DND-41 (cell line): ENCODE data around the gene STK32C.

Experiments used
- ATAC-seq: fragments of 200-7000 bp; cut with Tn5 transposase; 3 replicates; pipeline ENCODE4 v1.9.1; 2021; ENCODE audit warnings: low read depth; ENCODE audit not compliant: insufficient read depth
- DNase-seq: peaks from one replicate; pipeline ENCODE4 v3.0.0-alpha.2; 2020
- H2AFZ ChIP-seq: 2 replicates; pipeline ENCODE4 v1.6.0; 2012; ENCODE audit warnings: low read depth, low read length
- H3K27ac ChIP-seq: 2 replicates; pipeline ENCODE4 v1.5.1; 2012; ENCODE audit warnings: low read length, inconsistent platforms
- H3K27me3 ChIP-seq: fragments of 200-600 bp; sonication (generic); 2 replicates; pipeline ENCODE4 v1.6.0; 2012; ENCODE audit warnings: low read length, mild to moderate bottlenecking, inconsistent platforms; ENCODE audit not compliant: insufficient read depth, poor library complexity
- H3K36me3 ChIP-seq: 2 replicates; pipeline ENCODE4 v1.5.1; 2012; ENCODE audit warnings: low read length, inconsistent platforms; ENCODE audit not compliant: insufficient read depth
- H3K4me1 ChIP-seq: 2 replicates; pipeline ENCODE4 v1.5.1; 2012; ENCODE audit warnings: mild to moderate bottlenecking, low read length; ENCODE audit not compliant: insufficient read depth
- H3K4me2 ChIP-seq: 2 replicates; pipeline ENCODE4 v1.6.0; 2012; ENCODE audit warnings: mild to moderate bottlenecking, moderate library complexity, low read length, inconsistent platforms; ENCODE audit not compliant: insufficient read depth
- H3K4me3 ChIP-seq, 2 experiments: fragments of 200-600 bp in 1 of 2; shearing (Covaris generic) in 1 of 2; 2 replicates each; pipeline ENCODE4 v1.5.1; 2012 to 2016; ENCODE audit warnings: inconsistent platforms in 2 of 2, low read length in 2 of 2, mild to moderate bottlenecking in 2 of 2, low read depth in 1 of 2, moderate library complexity in 1 of 2
- H3K79me2 ChIP-seq: 2 replicates; pipeline ENCODE4 v1.6.0; 2012; ENCODE audit warnings: low read length, inconsistent platforms; ENCODE audit not compliant: insufficient read depth
- H3K9ac ChIP-seq: 2 replicates; pipeline ENCODE4 v1.6.0; 2012; ENCODE audit warnings: low read depth, mild to moderate bottlenecking, inconsistent platforms, low read length, moderate library complexity
- H3K9me3 ChIP-seq: 2 replicates; pipeline ENCODE4 v1.5.1; 2012; ENCODE audit warnings: low read length, moderate library complexity, mild to moderate bottlenecking, inconsistent platforms; ENCODE audit not compliant: insufficient read depth, severe bottlenecking
- H4K20me1 ChIP-seq: 2 replicates; pipeline ENCODE4 v1.6.0; 2012; ENCODE audit warnings: low read length; ENCODE audit not compliant: insufficient read depth
- EZH2 ChIP-seq: IDR thresholded peaks from 3 replicates; pipeline ENCODE4 v1.6.1; 2012; ENCODE audit warnings: borderline replicate concordance, low read depth, mild to moderate bottlenecking, moderate library complexity, low read length, inconsistent platforms; ENCODE audit not compliant: severe bottlenecking
- TF ChIP-seq, protein P1 (sequence below): IDR thresholded peaks from 2 replicates; pipeline ENCODE4 v1.5.1; 2012; ENCODE audit warnings: borderline replicate concordance, low read length, moderate library complexity, mild to moderate bottlenecking; ENCODE audit not compliant: poor library complexity, severe bottlenecking; ENCODE audit errors: extremely low read depth

Gene STK32C

DNA sequence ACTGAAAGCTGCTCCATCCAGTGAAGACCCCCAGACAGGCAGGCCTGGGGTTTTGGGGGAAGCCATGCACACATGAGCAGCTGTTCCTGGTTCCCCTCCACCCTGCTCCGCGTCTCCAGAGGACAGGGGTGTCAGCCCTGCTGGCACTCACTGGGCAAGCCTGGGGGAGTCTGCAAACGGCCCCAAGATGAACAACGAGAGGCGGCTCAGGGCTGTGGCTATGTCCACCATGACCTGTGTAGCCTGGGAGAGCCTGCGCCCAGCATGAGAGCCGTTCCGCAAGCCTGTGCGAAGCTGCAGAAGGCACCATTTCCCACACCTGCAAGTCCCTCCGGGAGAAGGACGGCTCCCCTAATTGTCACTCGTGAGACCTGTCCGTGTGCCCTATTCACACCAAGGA, 61.5 kb downstream of the STK32C start:
- H3K4me1 ChIP-seq: no peaks in the 10 kb centered on the region
- no peaks in the 10 kb centered on the region for H4K20me1 ChIP-seq
- TF ChIP-seq, protein P1, sequence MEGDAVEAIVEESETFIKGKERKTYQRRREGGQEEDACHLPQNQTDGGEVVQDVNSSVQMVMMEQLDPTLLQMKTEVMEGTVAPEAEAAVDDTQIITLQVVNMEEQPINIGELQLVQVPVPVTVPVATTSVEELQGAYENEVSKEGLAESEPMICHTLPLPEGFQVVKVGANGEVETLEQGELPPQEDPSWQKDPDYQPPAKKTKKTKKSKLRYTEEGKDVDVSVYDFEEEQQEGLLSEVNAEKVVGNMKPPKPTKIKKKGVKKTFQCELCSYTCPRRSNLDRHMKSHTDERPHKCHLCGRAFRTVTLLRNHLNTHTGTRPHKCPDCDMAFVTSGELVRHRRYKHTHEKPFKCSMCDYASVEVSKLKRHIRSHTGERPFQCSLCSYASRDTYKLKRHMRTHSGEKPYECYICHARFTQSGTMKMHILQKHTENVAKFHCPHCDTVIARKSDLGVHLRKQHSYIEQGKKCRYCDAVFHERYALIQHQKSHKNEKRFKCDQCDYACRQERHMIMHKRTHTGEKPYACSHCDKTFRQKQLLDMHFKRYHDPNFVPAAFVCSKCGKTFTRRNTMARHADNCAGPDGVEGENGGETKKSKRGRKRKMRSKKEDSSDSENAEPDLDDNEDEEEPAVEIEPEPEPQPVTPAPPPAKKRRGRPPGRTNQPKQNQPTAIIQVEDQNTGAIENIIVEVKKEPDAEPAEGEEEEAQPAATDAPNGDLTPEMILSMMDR: no peak
- TF ChIP-seq EZH2: no peak
- ATAC-seq: no peak
- no peak overlapping the region for H3K27ac ChIP-seq
- no peak overlapping the region for H3K4me2 ChIP-seq
- no peaks in the 10 kb centered on the region for H3K36me3 ChIP-seq
- no peaks in the 10 kb centered on the region for H3K27me3 ChIP-seq
- no peak for DNase-seq
- H3K4me3 ChIP-seq: no peak overlapping the region
- no peak overlapping the region for H2AFZ ChIP-seq
- no peak overlapping the region for H3K9ac ChIP-seq
- no peaks in the 10 kb centered on the region for H3K79me2 ChIP-seq
- H3K9me3 ChIP-seq: no peaks in the 10 kb centered on the region

GRCh38 chr10:132245056-132245455, 62.7 kb downstream of the STK32C start:
- H3K9ac ChIP-seq: no peak overlapping the region
- no peaks in the 10 kb centered on the region for H4K20me1 ChIP-seq
- no peak overlapping the region for H3K4me2 ChIP-seq
- H3K9me3 ChIP-seq: no peaks in the 10 kb centered on the region
- H2AFZ ChIP-seq: no peak overlapping the region
- H3K4me1 ChIP-seq: no peaks in the 10 kb centered on the region
- DNase-seq: no peak
- no peaks in the 10 kb centered on the region for H3K27me3 ChIP-seq
- H3K4me3 ChIP-seq: no peak overlapping the region
- TF ChIP-seq, protein P1: no peak
- no peak overlapping the region for H3K27ac ChIP-seq
- ATAC-seq: no peak
- no peaks in the 10 kb centered on the region for H3K36me3 ChIP-seq
- no peaks in the 10 kb centered on the region for H3K79me2 ChIP-seq

GRCh38 chr10:132243626-132244025, 64.1 kb downstream of the STK32C start:
- no peaks in the 10 kb centered on the region; the same call in 1 of the 2 replicates for H4K20me1 ChIP-seq
- no peaks in the 10 kb centered on the region for H3K9me3 ChIP-seq
- no peak overlapping the region for H2AFZ ChIP-seq
- no peak overlapping the region for H3K9ac ChIP-seq
- H3K79me2 ChIP-seq: no peaks in the 10 kb centered on the region
- no peak overlapping the region for H3K27ac ChIP-seq
- TF ChIP-seq, protein P1: no peak
- TF ChIP-seq EZH2: no peak
- H3K27me3 ChIP-seq: no peaks in the 10 kb centered on the region
- no peaks in the 10 kb centered on the region for H3K4me1 ChIP-seq
- ATAC-seq (no peak), DNase-seq (no peak)
- no peak overlapping the region for H3K4me2 ChIP-seq
- H3K4me3 ChIP-seq: no peak overlapping the region
- H3K36me3 ChIP-seq: no peaks in the 10 kb centered on the region

DNA sequence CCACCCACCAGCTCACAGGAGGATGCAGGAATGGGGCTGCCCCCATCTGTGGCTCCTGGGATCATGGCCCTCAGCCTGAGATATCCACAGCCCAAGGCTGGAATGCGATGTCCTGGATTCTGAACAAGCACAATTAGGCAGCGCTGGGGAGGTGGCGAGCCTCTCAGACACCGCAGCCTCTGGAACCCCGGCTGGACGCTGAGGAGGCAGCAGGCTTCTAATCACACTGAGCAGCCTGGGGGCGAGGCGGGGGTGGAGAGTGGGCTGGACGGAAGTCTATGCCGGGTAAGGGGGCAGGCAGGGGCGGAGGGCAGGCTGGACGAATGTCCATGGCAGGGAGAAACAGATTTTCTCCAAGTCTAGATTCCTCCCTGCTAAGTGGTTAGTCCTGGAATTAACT, 64.6 kb downstream of the STK32C start:
- ATAC-seq (no peak), DNase-seq (no peak)
- H3K4me3 ChIP-seq: no peak overlapping the region
- no peak overlapping the region for H3K27ac ChIP-seq
- no peaks in the 10 kb centered on the region for H3K9me3 ChIP-seq
- no peak for TF ChIP-seq EZH2
- TF ChIP-seq, protein P1: no peak
- no peaks in the 10 kb centered on the region for H3K79me2 ChIP-seq
- no peaks in the 10 kb centered on the region; the same call in 1 of the 2 replicates for H4K20me1 ChIP-seq
- no peak overlapping the region for H3K4me2 ChIP-seq
- no peak overlapping the region for H2AFZ ChIP-seq
- no peaks in the 10 kb centered on the region for H3K27me3 ChIP-seq
- no peaks in the 10 kb centered on the region for H3K36me3 ChIP-seq
- no peak overlapping the region for H3K9ac ChIP-seq
- no peaks in the 10 kb centered on the region for H3K4me1 ChIP-seq
